ENCODE results near the gene SLC32A1.

Gene SLC32A1

GRCh38 chr20:38752029-38752428, 27.7 kb downstream of the SLC32A1 start:
- DNase-seq (ENCODE audit: low read depth, low spot score), result no peak

GRCh38 chr20:38754924-38755323, 30.6 kb downstream of the SLC32A1 start:
- no peak for DNase-seq (ENCODE audit: low read depth, low spot score)

GRCh38 chr20:38755324-38755910, 31.1 kb downstream of the SLC32A1 start:
- no peak for DNase-seq (ENCODE audit: low read depth, low spot score)

GRCh38 chr20:38757145-38757775, 33.0 kb downstream of the SLC32A1 start:
- DNase-seq (ENCODE audit: low read depth, low spot score), result no peak

GRCh38 chr20:38759106-38759505, 34.8 kb downstream of the SLC32A1 start:
- no peak for DNase-seq (ENCODE audit: low read depth, low spot score)

- DNase-seq (ENCODE audit: low read depth, low spot score), result no peak
Measured at GRCh38 chr20:38760978-38761377, 36.7 kb downstream of the SLC32A1 start.

GRCh38 chr20:38762174-38762573, 37.9 kb downstream of the SLC32A1 start:
- no peak for DNase-seq (ENCODE audit: low read depth, low spot score)

- DNase-seq (ENCODE audit: low read depth, low spot score), result no peak
Measured at GRCh38 chr20:38763616-38764015, 39.3 kb downstream of the SLC32A1 start.

GRCh38 chr20:38764567-38765318, 40.5 kb downstream of the SLC32A1 start:
- DNase-seq (ENCODE audit: low read depth, low spot score), result no peak

- no peak for DNase-seq (ENCODE audit: low read depth, low spot score)
Measured at GRCh38 chr20:38766071-38766470, 41.8 kb downstream of the SLC32A1 start.

- no peak for DNase-seq (ENCODE audit: low read depth, low spot score)
Measured at GRCh38 chr20:38769376-38770295, 45.4 kb downstream of the SLC32A1 start.

- no peak for DNase-seq (ENCODE audit: low read depth, low spot score)
Measured at GRCh38 chr20:38770546-38770945, 46.3 kb downstream of the SLC32A1 start.

- DNase-seq (ENCODE audit: low read depth, low spot score), result no peak
Measured at GRCh38 chr20:38770970-38771369, 46.7 kb downstream of the SLC32A1 start.

GRCh38 chr20:38771621-38772020, 47.3 kb downstream of the SLC32A1 start:
- no peak for DNase-seq (ENCODE audit: low read depth, low spot score)

- DNase-seq (ENCODE audit: low read depth, low spot score), result no peak
Measured at GRCh38 chr20:38774167-38774566, 49.9 kb downstream of the SLC32A1 start.

GRCh38 chr20:38776363-38776762, 52.1 kb downstream of the SLC32A1 start:
- DNase-seq (ENCODE audit: low read depth, low spot score), result no peak

Data from iPS DF 19.7 (cell line).